ENCODE results near the gene HDLBP.

HDLBP gene

DNA sequence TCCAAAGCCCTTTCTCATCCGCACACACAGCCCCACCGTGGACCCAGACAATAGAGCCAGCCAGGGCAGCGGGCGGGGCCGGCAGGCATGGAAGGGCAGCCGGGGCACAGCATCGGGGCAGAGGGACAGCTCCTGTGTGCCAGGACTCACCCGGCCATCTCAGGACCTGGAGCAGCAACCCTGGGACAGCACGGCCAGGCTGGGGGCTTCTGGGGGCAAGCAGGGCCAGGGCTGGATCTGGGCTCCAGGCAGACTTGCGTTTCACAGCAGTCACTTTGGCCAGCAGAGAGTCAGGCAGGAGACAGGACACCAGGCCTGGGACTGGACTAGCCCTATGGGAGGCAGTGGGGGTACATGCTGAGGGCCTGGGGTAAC lies 111.5 kb downstream of the HDLBP start:
- TF ChIP-seq TAF1 (IDR thresholded peaks at IDR 0.05; ENCODE audit: borderline replicate concordance, insufficient read depth, low read length) (no peak), SIN3A (IDR thresholded peaks at IDR 0.05; ENCODE audit: borderline replicate concordance, insufficient read depth, low read length) (no peak), FOXP2 (optimal IDR thresholded peaks at IDR 0.05; ENCODE audit: borderline replicate concordance, extremely low read depth, extremely low read length, insufficient read depth) (no peak), POLR2AphosphoS5 (IDR thresholded peaks at IDR 0.05; ENCODE audit: low read depth, low read length) (no peak), REST (IDR thresholded peaks at IDR 0.05; ENCODE audit: insufficient read depth in 1 of 2, low read depth in 2 of 2, low read length in 2 of 2) (no peak)

- TF ChIP-seq SIN3A (IDR thresholded peaks at IDR 0.05; ENCODE audit: borderline replicate concordance, insufficient read depth, low read length) (no peak), POLR2AphosphoS5 (IDR thresholded peaks at IDR 0.05; ENCODE audit: low read depth, low read length) (no peak), TAF1 (IDR thresholded peaks at IDR 0.05; ENCODE audit: borderline replicate concordance, insufficient read depth, low read length) (no peak), REST (IDR thresholded peaks at IDR 0.05; ENCODE audit: insufficient read depth in 1 of 2, low read depth in 2 of 2, low read length in 2 of 2) (no peak), FOXP2 (optimal IDR thresholded peaks at IDR 0.05; ENCODE audit: borderline replicate concordance, extremely low read depth, extremely low read length, insufficient read depth) (no peak)
Measured at GRCh38 chr2:241203218-241204009, 112.1 kb downstream of the HDLBP start.

DNA sequence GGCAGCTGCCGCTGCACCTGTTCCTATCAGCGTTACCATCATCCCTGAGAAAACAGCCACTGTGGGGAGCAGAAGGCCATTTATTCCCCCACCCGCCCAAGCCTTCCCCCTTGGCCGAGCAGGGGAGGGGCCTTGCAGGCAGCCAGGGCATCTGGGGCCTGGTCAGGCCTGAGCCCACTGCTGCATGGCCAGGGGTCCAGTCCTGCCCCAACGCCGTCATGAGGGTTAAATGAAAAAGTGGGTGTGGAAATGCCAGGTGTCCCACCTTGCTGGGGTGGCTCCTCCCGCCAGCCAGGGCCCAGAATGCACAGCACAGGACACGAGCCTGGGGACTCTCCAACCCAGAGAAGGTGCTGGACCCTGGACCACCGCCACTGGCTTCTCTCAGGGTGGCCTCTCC lies 112.8 kb downstream of the HDLBP start:
- no peak for TF ChIP-seq FOXP2 (optimal IDR thresholded peaks at IDR 0.05; ENCODE audit: borderline replicate concordance, extremely low read depth, extremely low read length, insufficient read depth)
- no peak for TF ChIP-seq SIN3A (IDR thresholded peaks at IDR 0.05; ENCODE audit: borderline replicate concordance, insufficient read depth, low read length)
- no peak for TF ChIP-seq TAF1 (IDR thresholded peaks at IDR 0.05; ENCODE audit: borderline replicate concordance, insufficient read depth, low read length)
- no peak for TF ChIP-seq POLR2AphosphoS5 (IDR thresholded peaks at IDR 0.05; ENCODE audit: low read depth, low read length)
- TF ChIP-seq REST (IDR thresholded peaks at IDR 0.05; ENCODE audit: insufficient read depth in 1 of 2, low read depth in 2 of 2, low read length in 2 of 2) = no peak

DNA sequence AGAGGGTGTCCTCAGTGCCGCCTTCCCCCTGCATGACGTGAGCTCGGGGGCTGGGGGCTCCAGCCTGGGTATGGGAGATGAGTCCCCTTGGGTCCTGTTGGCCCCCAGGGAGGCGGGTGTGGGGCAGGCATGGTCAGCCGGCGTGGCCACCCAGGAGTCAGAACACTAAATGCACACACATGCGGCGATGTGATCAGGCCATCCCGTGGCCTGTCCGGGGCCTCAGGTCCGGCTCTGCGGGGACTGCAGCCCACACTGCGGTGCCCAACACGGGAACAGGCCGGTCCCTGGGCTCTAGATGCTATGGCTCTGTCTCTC lies 113.2 kb downstream of the HDLBP start:
- TF ChIP-seq SIN3A (IDR thresholded peaks at IDR 0.05; ENCODE audit: borderline replicate concordance, insufficient read depth, low read length) = no peak
- TF ChIP-seq POLR2AphosphoS5 (IDR thresholded peaks at IDR 0.05; ENCODE audit: low read depth, low read length) = no peak
- no peak for TF ChIP-seq FOXP2 (optimal IDR thresholded peaks at IDR 0.05; ENCODE audit: borderline replicate concordance, extremely low read depth, extremely low read length, insufficient read depth)

GRCh38 chr2:241201445-241202267 lies 113.8 kb downstream of the HDLBP start:
- TF ChIP-seq SIN3A (IDR thresholded peaks at IDR 0.05; ENCODE audit: borderline replicate concordance, insufficient read depth, low read length) (no peak), FOXP2 (optimal IDR thresholded peaks at IDR 0.05; ENCODE audit: borderline replicate concordance, extremely low read depth, extremely low read length, insufficient read depth) (no peak), TAF1 (IDR thresholded peaks at IDR 0.05; ENCODE audit: borderline replicate concordance, insufficient read depth, low read length) (no peak), REST (IDR thresholded peaks at IDR 0.05; ENCODE audit: insufficient read depth in 1 of 2, low read depth in 2 of 2, low read length in 2 of 2) (no peak), POLR2AphosphoS5 (IDR thresholded peaks at IDR 0.05; ENCODE audit: low read depth, low read length) (no peak)

Data from PFSK-1 (cell line).